GM08714 (cell line): ENCODE measurements around the gene ALOX15B.
"Not testable (repeated sequence)": the region's sequence is repeated elsewhere in the genome, so short reads cannot be mapped to it uniquely, and the experiment has no call there.

ENCODE experiments used
- H3K4me3 ChIP-seq: fragments of 200-500 bp; sonication (Bioruptor generic); 2 replicates; pipeline ENCODE4 v1.5.1; 2014; ENCODE audit warnings: mild to moderate bottlenecking, low read length, inconsistent platforms
- ZNF274 ChIP-seq: IDR thresholded peaks from 2 replicates; pipeline ENCODE4 v1.6.1; 2012; ENCODE audit warnings: mild to moderate bottlenecking, low read depth, low read length

ALOX15B gene

GRCh38 chr17:8072341-8072728 is 33.5 kb downstream of the ALOX15B start:
- no peak overlapping the region for H3K4me3 ChIP-seq
- no peak for TF ChIP-seq ZNF274

DNA sequence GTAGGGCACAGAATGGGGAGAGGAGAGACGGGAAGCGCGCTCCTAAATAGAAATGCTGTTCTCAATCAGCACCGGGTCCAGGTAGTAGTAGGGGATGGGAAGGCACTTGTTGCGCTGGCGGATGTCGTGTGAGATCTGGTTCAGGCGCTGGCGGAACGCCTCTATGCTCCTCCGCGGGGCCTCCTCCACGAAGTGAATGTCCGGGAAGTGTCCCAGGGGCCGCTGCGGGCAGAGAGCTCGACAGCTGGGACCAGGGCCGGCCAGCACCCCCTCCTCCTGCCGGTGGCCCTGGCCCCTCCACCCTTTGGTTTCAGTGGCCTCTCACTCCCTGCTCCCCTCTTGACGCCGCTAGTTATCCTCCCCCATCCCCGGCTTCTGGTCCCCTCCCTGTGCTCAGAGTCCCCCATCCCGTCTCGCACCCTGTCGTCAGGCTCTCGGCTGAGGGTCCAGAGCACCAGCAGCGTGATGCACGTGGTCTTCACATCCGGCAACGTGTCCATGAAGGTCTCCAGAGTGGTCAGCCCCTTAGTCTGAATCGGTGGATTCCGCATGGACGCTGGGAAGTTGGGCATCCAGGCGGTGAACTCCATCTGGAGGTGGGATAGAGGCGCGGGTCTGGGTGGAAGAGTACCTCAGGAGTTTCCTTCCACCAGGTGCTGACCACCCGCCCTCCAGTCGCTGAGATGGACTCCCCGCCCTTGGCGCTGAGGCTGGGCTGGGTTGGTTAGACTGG is 34.0 kb downstream of the ALOX15B start:
- no peak for TF ChIP-seq ZNF274
- H3K4me3 ChIP-seq, result no peak overlapping the region

- no peak for TF ChIP-seq ZNF274
- no peak overlapping the region for H3K4me3 ChIP-seq
These were observed 35.0 kb downstream of the ALOX15B start for GRCh38 chr17:8073627-8074484.

DNA sequence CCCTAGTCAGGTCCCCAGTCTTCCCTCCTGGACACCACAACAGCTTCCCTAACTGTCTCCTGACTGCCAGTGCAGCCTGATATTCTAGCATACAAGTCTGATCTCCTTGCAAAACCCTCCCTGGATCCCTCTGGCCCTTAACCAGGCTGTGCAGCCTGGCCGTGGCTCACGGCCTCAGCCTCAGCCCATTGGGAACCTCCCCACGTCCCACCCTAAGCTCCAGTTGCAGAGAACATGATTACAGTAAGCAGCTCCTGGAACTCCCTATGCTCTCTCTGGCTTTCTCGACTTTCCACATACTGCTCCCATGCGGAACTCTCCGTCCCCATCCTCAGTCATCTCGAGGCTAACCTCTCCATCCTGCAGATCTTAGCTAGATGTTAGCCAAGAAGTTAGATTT is 35.7 kb downstream of the ALOX15B start:
- no peak for TF ChIP-seq ZNF274
- no peak overlapping the region for H3K4me3 ChIP-seq

- no peak for TF ChIP-seq ZNF274
- H3K4me3 ChIP-seq, result no peak overlapping the region
These were observed 36.2 kb downstream of the ALOX15B start for GRCh38 chr17:8075081-8075480.

- no peak for TF ChIP-seq ZNF274
- H3K4me3 ChIP-seq, result no peak overlapping the region
These were observed 36.9 kb downstream of the ALOX15B start for GRCh38 chr17:8075574-8076342.

DNA sequence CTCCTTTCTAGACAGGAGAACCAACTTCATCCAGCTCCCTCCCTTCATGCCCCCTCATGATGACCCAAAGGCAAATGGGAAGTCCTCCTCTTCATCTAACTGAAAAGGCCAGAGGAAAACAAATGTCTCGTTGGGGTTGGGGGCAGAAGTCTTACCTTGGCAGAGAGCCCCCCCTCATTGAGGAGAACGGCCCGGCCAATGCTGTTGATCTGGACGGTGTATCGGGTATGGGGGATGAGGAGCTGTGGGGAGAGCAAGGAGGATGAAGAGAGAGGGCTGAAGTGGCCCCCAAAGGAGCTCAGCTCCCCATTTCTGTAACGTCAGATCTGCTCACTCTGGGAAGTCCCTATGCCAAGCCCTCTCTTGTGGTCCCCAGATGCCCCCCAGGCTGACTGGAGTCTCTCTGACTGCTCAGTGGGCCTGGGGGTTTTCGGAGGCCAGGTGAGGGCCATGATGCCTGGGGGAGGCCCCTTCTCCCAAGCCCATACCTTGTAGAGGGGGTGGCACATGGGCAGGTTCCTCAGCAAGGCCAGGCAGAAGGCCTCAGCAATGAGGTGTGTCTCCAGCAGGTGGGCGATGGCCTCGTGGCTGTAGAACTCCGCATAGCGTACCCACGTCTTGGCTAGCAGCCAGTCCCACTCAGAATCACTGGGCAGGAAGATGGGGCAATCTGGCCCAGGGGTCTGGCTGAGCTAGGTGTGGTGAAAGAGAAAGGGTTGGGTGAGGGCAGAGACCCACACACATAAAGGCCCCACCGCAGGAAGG is 37.8 kb downstream of the ALOX15B start:
- no peak overlapping the region for H3K4me3 ChIP-seq
- TF ChIP-seq ZNF274, result no peak

DNA sequence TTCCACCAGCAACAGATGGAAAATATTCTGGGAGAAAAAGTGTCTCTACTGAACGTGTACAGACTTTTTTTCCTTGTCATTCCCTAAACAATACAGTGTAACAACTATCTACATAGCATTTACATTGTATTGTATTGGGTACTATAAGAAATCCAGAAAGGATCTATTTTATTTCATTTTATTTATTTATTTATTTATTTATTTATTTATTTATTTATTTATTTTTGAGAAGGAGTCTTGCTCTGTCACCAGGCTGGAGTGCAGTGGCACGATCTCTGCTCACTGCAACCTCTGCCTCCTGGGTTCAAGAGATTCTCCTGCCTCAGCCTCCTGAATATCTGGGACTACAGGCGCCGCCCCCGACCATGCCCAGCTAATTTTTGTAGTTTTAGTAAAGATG is 39.1 kb downstream of the ALOX15B start:
- H3K4me3 ChIP-seq, result not testable (repeated sequence)

DNA sequence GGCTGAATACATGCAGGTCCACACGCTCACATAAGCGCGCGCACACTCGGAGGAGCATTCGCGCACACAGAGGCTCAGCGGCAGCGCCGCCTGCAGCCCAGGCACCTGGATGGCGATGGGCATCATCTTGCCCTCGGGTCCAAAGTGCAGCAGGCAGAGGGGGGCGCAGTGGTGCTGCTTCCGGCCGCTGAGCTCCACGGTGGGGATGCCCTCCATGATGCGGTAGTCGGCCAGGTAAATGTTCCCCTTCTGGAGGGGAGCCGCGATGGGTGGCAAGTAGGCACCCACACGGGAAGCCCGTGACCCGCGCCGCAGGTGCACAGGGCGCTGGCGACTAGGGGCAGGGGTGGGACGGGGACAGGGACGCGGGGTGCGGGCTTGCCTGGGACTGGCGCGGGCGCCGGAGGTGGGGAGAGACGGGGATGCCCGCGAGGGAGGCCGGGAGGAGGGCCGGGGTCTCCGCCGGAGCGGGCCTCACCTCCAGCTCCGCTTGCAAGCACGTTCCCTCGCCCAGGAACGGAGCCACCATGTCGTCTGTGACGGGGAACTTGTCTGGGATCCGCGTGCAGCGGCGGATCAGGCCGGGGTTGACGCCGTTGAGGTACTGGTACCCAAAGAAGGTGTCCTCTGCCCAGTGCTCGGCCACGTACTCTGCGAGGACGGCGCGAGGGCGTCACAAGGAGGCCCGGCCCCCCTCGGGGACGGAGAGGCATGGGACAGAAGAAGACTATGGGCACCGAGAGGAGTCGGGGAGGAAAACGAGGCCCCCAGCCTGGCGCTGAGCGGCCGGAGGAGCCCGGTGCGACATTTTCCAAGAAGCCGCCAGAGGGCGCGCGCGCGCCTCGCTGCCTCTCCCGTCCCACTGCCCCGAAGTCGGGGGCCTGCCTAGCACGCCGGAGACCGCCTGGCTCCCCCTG is 40.7 kb downstream of the ALOX15B start:
- no peak for TF ChIP-seq ZNF274
- peak overlapping the region; percentile 36; the same call in 1 of the 2 replicates for H3K4me3 ChIP-seq

DNA sequence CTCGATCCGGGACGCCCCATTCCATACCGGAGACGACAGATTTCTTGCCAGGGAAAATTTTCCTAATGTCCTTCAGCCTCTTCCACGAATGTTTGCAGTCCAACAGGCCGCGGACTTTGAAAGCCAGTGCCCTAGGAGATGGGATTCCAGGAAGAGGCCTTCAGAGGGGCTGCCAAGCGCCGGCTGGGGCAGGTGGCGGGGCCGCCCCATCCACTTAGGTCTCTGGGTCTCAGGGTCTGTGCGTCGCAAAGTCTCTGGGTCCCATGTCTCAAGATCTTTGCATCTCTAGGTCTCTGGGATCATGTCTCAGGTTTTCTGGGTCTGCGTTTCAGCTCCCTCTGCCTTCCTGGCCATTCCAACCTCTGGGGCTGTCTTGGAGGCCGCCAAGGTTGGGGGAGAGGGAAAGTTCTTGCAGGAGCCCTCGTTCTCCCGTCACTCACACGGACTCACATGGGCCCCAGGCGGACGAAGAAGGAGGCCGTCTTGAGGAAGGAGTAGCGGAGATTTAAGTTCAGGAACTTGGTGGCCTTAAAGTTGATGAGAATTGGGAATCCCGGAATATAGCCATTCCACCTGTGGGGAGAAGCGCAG is 41.4 kb downstream of the ALOX15B start:
- no peak for TF ChIP-seq ZNF274
- no peak overlapping the region for H3K4me3 ChIP-seq

- no peak for TF ChIP-seq ZNF274
- no peak overlapping the region for H3K4me3 ChIP-seq
These were observed 42.0 kb downstream of the ALOX15B start for GRCh38 chr17:8080799-8081219.

DNA sequence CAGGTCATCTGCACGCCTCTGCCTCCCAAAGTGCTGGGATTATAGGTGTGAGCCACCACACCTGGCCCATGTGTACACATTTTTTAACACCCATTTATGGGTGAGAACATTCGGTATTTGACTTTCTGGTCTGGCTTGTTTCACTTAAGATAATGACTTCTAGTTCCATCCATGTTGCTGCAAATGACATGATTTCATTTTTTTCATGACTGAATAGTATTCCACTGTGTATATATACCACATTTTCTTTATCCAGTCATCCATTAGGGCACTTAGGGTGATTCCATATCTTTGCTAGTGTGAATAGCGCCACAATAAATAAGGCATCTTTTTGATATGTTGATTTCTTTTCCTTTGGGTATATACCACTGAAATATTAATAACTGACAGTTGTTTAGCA is 43.0 kb downstream of the ALOX15B start:
- no peak for TF ChIP-seq ZNF274
- H3K4me3 ChIP-seq, result no peak overlapping the region
